GM10847 (cell line): Measurements from ENCODE around the gene CDH4.

Experiments
- POLR2A ChIP-seq: IDR thresholded peaks from 2 replicates; pipeline ENCODE4 v1.6.1; 2011; ENCODE audit not compliant: insufficient read length; ENCODE audit errors: extremely low read depth

CDH4 gene

DNA sequence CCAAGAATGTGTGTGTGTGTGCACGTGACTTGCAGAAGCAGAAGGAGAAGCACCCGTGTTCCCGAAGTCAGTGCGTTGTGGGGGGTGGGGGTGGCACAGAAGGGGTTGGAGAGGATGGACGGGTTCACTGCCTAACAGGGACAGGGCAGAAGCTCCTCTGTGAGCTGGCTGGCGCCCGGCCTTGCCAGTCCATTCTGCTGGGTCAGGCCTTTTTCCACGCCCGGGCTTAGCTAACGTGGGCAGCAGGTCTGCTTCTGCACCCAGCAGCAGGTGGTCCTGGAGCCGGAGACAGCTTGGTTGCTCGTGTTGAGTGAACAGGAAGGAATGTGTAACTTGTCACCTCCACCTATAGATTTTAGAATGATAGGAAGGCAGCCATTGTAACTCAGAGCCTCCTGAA, 374.4 kb downstream of the CDH4 start:
- no peak for TF ChIP-seq POLR2A

DNA sequence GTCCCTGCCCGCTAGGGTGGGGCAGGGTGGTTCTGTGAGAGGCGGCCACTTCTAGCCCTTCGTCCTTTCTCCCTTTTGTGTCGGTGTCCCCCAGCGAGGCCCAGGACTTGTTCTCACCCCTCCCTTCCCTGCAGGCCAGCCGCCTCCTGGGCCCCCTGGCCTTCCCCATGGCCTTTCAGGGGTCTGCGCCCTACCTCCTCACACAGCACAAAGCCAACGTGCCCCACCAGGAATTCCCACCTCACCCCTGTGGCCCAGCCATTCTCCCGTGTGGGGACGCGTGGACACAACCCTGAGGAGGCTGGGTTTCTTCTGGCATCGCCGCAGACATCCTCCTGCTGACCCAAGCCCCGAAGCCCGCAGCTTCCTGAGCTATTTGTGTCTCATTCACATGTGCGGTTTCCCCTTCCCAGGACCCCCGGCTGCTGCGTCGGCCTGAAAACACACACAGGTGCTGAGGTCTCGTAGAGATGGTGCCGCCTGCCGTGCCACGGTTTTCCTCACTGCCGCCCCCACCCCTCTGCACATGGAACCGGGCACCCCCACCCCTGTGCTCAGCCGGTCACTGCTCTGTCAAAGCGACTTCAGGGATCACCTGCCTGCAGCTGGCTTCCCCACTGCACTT, 375.8 kb downstream of the CDH4 start:
- no peak for TF ChIP-seq POLR2A

DNA sequence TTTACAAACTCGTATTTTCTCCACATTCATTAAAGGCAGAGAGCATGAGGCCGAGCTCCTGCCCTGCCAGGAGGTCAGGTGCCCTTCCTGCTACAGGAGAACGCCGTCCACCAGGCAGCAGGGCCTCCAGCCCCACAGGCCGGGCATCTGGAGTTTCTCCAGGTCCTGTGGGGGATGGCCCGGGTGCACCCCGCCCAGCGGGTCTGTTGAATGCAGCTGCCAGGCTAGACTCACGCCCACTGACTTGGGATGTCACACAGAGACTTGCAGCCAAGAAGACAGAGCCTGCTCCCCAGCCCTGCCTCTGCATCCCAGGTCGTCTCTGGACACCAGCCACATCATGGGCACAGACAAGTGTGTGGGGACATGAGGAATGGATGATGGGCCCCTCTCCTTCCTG, 376.4 kb downstream of the CDH4 start:
- no peak for TF ChIP-seq POLR2A

DNA sequence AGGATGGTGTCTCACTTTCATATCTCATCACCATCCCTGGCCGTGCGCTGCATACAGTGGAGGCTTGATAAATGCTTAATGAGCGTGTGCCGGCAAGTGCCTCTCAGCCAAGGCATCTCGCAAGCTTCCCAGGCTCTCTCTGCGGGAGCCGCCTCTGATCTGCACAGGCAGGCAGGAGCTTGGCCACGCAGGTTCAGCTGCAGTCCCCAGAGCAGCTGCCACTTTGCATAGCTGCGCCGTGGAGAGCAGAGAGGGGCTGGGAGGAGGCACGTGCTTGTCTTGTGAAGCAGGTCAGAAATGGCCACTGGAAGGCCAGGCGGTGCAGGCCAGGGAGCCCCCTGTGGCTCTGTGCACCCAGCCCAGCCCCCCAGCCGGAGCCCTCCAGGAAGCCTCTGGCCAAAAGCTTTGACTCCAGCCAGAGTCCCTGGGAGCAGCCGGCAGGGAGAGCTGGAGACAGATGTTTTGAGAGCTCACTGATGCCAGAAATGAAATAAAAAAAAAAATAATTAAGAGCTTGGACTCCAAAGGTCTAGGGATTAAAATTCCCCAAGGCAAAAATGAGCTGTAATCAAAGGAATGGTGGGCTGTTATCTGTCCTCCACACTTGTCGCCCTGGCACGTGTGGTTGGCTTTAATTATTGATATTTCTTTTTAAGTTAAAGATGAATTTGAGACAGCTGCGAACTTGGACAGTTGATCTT, 377.0 kb downstream of the CDH4 start:
- no peak for TF ChIP-seq POLR2A

DNA sequence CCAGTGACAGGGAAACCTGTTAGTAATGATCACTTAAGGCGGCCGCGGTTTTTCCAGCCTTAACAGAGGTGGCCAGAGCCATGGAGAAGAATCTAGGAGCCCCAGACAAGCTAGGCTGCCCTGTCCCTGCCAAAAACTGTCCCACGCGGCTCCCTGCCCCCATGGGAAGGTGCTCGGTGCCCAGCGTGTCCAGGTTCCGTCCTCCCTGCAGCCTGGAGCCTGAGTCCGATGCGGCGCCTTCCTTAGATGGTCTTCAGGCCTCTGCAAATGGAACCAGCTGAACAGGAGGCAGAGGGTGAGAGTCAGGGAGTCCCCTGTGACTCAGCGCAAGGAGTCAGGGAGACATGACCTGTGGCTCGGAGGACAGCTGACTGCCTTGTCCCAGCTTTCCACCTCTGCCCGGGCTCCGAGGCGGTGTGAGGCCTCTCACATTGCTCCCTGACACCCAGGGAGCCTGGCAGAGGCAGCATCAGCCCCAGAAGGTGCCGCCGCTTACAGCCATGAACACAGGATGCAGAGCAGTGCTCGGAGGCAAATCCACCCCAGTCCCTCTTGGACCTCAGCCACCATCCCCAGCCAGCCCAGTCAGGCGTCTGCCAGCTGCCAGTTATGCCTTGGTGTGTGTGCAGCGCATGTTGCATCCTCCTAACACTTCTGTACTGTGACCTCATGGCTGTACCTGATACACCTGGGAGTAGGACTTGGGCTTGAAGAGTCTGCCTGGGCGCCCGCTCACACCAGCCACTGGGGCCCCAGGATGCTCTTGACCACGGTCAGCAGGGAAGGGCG, 377.7 kb downstream of the CDH4 start:
- TF ChIP-seq POLR2A = no peak

DNA sequence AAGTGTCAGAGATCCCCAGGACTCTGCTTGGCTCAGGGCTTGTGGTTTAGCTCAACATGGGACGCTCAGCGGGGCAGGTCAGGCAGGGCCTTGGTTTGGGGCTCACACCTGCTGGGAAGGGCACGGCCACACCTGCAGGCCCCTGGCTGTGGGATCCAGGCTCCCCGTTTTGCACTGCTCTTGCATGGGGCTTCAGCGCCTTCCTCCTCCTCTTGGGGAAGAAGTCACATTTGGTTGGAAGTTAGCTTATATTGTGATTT, 378.3 kb downstream of the CDH4 start:
- TF ChIP-seq POLR2A = no peak

DNA sequence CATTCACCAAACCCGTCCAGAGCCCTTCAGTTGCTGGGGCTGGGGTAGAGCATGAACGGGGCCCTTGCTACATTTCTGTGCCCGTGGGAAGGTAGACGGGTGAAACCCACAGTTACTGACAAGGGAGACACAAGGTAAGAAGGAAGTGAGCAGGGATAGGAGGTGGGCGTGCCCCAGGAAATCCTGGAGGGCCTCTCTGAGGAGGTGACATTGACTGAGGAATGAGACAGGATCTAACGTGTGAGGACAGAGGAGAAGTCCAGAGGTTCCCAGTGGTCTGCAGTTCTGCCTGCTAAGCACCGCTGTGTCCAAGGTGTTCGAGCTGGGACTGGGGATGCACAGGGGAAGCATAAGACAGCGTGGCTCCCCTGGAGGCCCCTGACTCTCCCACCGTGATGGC, 378.8 kb downstream of the CDH4 start:
- TF ChIP-seq POLR2A = no peak

DNA sequence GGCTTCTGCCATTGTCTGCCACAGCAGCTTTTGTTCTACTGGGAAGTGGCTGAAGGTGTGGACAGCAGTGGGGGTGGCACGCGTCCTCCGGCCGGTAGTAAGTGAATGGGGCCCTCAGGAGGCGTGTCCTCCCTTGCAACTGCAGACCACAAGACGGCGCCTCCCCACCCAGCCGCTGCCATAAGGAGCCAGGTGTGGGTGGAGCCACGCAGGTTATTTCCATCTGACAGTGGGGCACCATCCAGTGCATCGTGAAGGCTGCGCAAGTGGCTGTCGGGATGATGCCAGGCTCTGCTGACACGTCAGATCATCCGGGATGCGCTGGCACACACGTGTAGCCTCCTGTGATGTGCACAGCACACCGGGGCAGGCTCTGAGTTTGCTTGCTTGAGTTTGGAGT, 379.7 kb downstream of the CDH4 start:
- TF ChIP-seq POLR2A = no peak

DNA sequence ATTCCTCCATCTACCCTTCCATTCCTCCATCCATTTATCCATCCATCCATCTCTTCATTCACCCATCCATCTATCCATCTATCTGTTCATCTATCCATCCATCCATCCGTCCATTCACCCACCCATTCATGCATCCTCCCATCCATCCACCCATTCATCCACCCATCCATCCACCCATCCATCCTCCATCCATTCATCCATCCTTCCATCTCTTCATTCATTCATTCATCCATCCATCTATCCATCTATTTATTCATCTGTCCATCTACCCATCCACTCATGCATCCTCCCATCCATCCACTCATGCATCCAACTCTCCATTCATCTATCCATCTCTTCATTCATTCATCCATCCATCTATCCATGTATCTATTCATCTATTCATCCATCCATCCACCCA, 380.9 kb downstream of the CDH4 start:
- no peak for TF ChIP-seq POLR2A

DNA sequence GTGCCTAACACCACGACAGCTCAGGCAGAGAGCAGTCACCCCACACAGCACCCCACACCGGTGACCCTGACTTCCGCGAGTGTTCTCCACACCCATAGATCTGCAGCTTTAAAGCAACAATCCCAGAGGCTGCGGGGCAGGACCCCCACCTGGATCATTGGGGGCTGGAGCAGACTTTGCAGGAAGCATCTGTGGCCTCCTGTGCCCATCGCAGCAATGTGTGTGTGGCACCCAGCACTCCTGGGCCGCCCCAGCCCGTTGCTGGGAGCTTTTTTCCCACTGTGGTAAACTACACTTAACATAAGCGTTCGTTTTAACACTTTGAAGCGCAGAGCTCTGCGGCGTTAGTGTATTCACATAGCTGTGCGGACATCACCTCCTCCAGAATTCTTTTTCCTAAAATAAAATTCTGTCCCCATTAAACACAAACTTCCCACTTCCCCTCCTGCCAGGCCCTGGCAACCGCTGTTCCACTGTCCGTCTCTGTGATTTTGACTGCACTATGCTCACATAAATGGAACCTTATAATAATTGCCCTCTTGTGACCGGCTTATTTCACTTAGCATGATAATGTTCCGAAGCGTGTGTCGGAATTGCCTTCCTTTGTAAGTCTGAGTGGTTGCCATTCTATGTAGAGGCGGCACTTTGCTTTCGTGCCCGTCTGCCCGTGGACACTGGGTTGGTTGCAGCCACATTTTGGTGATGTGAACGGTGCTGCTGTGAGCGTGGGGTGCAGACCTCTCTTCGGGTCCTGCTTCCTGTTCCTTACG, 382.5 kb downstream of the CDH4 start:
- TF ChIP-seq POLR2A = no peak

DNA sequence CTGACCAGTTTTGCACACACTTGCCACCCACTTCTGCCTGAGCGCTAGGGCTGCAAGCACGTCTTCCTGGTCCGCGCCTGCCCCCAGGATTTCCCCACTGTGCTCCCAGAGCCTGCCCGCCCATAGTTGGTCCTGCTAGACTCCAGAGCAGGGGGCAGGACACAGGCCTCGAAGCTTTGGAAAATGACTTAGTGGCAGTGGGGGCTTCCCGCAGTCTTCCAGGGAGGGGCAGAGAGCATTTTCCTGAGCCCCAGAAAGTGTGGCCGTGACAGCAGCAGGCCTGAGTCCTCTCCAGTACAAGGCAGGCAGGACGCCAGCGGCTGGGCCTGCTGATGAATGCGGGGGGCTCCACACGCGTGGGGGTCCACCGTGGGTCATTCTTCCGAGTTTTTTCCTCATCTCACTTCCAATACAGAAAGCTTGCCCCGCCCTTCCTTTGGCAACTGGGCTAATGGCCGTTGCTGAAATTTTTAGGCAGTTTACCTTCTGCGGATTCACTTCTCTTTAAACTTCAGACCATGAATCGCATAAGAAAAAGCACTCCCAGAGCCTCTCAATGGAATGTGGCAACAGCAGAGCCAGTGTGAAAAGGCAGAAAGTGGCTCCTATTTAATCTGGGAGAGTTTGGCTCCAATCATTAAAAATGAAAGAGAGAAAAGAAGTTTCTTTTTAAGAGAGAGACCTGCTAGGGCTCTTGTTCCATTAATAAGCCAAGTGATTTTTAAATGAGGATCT, 383.8 kb downstream of the CDH4 start:
- no peak for TF ChIP-seq POLR2A

DNA sequence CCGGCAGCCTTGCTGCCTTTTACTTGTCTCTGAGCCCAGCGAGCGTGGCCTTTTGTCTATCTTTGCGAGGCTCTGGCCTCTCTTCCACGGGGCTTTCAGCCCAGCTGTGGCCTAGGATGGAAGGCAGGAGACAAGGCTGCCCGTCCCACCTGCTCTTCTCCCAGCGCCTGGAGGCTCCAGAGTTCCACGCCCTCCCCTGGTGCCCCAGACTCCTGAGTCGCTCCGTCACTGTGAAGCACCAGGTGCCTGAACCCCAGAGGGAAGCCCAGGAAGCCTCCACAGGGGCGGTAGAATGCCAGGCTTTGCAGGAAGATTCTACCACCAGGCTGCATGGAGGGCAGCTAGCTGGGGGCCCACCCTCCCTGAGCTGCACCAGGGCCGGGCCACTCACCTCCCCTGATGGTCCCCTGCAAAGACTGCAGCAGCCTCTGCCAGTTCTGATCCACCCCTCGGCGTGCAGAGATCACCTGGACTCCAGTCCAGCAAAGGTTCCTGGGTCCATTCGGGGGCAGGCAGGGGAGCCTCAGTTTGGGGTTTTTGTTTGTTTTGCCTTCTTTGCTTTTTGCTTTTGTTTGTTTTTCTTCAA, 384.6 kb downstream of the CDH4 start:
- no peak for TF ChIP-seq POLR2A

DNA sequence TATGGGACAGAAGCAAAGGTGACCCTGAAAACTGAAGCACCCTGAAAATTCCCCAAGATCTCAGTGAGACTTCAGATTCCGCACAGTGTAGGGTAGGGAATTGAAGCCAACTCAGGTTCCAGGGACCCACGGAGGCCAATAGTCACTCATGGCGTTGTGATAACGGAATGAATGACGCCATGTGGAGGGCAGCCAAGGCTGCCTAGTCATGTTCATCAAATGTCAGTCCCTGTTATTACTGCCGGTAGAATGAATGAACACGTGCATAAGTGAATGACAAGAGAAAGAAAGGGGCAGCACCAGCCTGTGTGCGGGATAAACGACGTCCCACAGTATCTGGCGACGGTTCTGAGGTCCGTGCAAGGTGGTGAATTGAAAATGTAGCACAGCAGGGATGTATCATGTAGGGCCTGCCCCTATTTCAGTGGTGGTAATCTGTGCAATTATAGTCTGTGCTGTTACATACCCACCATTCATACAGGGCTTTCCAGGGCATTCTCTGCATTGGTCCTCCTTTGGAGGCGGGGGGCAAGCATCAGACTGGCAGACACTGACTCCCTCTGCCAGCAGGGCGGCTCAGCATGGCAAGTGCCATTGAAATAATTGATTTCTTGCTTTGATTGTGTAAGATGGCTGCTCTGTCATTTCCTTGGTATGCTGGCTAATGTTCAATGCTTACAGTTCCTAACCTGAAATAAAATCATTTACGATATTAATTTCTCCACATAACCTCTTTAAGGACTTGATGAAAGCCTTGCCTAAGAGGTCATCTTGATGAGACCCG, 386.9 kb downstream of the CDH4 start:
- no peak for TF ChIP-seq POLR2A
